Hematopoietic multipotent progenitor cell treated with erythropoietin and hydrocortisone succinate and interleukin-3 and kit ligand, for 15 days (in vitro differentiated cells): ENCODE results near the gene TELO2.
A peak's percentile ranks its signal among the peaks of the same experiment; 100 is the strongest.
"Not testable (repeated sequence)": the region's sequence is repeated elsewhere in the genome, so short reads cannot be mapped to it uniquely, and the experiment has no call there.

Experiments used
- DNase-seq: peaks from one replicate; pipeline ENCODE4 v3.0.0-alpha.2; 2015; ENCODE audit warnings: low spot score

TELO2 gene

DNA sequence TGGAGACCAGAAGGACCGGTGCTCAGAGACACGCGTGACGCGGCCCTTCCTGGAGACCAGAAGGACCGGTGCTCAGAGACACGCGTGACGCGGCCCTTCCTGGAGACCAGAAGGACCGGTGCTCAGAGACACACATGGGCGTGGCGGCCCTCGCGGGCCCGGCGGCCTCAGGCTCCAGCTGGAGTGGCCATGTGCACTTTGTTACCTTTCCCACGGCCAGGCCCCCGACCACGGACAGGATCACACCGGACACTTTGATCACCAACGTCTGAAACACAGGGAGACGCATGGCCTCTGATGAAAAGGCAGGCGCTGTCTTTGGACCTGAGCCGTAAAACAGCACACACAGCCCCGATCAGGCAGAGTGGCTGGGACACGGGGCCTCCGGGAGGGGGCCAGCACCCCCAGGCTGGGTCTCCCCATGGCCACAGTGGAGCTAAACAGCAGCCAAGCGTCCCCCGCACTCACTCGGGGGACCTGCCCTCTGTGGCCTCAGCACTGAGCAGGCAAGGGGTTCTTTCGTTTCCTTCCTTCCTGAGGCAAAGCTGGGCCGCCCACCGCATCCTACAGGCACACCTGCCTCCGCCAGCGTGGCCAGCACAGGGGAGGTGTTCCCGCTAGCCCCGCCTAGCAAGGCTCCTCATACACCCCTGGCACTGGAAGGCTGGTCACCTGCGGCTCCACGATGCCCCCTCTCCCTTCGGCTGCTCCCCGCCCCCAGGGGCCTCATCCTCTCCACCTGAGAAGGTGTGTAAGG is 35.5 kb upstream of the TELO2 start:
- DNase-seq: no peak

DNA sequence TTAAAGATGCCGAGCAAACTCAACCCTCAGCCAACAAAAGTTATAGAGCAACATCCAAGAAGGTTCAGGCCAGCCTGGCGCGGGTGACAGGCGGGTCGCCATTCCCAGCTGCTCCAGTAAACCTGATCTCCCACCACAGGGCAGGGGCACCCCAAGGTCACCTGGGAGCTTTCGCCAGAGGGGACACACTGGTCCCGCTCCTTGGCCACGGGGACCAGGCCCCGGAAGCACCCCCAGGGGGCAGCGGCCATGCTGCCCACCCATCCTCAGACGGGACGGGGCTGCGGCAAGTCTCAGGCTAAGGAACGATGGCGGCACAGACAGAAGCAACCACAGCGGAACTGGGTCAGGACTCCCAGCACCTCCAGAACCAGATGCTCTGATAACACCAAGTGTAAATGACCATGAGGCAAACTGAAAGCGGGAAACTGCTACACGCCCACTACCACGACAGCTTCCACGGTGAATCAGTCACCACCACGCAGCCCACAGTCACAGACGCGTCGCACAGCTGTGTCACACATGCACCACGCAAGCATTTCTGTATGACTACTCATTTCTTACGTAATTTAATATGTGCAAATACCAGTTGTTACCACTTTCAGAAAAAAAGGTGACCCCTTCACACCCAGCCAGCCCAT is 34.7 kb upstream of the TELO2 start:
- DNase-seq: no peak

DNA sequence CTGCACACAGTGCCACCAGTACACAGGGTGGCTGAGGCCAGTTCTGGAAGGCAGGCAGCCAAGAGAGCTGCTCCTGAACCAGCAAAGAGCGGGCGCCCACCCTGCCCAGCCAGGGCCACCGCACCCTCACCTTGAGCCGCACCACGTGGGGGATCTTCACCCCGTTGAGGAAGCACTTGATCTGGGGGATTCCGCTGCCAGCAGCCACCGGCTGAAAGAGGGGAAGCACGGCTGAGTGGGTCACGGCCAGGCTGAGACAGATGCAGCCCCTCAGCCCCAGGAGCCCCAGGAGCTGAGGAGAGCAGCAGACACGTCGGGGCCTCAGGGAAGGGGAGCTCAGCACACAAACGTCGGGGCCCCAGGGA is 34.2 kb upstream of the TELO2 start:
- no peak for DNase-seq

DNA sequence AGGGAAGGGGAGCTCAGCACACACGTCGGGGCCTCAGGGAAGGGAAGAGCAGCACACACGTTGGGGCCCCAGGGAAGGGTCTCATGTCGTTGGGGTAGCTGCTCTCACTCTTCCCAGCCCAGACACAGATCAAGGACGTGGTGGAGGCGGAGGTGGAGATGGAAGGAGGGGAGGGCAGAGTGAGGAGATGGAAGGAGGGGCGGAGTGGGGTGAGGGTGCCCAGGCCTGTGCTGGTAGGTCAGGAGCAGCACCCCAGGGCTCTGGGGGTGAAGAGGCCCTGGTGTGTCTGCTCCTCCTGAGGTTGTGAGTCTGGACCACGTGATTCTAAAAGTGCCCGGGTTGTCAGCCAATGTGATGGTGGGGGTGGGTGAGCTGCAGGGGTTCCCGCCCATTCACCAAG is 33.2 kb upstream of the TELO2 start:
- no peak for DNase-seq

DNA sequence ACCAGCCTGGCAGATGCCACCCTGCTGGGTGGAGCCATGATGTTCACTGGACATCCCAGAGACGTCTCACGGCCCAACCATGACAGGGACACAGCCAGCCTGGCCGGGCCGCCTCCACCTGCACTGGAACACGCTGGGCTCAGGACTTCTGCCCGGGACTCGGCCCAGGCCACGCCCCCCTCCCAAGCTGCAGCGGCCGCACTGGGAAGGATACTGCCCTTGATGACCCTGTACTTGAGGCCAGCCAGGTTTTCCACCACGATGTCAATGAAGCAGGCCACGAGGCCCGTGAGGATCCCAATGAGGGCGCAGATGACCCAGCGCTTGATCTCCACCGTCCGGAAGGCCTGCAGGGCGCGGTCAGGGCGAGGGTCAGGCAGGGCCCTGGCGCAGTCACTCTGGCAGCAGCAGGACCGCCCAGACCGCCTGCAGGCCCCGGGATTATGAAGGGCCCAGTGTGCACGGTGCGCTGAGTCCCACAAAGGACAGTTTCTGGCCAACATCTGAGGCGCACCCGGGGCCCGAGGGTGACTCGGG is 32.5 kb upstream of the TELO2 start:
- DNase-seq: no peak

DNA sequence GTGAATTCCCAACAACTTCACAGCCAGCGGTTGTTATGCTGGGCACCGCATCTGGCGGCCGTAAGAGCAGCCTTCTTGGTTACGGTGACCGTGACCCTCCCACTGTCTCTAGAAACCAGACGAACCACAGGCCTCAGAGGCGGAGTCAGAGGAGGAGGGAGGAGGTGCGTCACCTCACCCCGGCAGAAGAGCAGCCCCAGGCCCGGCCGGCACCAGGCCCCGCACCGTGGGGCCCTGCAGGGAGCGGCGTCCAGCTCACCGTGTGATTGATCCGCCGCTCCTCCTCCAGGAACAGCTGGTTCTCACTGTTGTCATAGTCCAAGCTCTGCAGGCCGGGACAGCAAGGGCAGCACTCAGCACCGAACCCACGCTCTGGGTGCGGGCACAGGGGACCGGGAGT is 32.0 kb upstream of the TELO2 start:
- DNase-seq: no peak

- no peak for DNase-seq
These were observed 28.8 kb upstream of the TELO2 start for GRCh38 chr16:1464196-1464893.

DNA sequence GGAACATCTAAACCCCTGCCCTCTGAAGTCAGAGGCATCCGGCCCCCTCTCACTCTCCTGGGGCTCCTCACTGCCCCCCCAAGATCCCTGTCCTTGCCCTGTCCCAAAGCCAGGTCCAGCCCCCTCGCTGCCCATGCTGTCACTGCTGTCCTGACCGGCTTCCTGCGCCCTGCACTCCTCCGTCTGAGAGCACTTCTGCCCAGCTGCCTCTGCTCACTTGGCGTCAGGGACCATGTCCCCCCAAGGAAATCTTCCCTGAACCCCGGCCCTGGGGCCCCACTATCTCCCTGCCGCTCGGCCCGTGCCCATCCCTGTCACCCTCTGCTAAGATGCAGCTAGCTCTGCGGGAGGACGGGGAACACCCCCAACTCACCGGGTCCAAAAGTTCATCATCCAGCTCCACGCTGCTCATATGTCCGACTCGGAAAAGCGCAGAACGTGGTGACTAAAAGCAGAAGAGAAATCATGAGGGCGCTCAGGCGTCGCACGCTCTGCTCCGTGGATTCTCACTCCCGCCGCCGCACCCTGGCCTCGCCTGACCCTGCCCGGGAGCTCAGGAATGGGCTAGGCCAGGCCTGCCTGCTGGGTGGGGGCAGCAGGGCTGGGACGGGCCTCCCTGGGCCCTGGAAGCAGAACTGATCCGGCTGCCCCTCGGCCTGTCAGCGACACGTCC is 28.1 kb upstream of the TELO2 start:
- DNase-seq: no peak

DNA sequence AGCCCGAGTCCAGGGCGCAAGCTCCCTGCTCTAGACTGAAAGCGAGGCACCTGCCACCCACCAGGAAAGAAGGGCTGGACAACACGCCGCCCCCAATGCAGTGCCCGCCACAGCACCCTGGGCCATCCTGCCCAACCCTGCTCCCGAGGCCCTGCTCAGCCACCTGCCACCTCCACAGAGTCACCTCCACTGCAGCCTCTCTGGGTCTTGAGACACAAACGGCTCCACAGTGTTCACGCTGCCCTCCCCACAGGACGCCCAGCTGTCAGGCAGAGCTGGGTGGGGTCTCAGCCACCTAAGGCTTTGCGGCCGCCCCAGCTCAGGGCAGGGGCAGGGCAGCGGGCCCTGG is 27.6 kb upstream of the TELO2 start:
- DNase-seq: no peak

GRCh38 chr16:1466054-1466453 is 27.1 kb upstream of the TELO2 start:
- no peak for DNase-seq

GRCh38 chr16:1466968-1467521 is 26.1 kb upstream of the TELO2 start:
- no peak for DNase-seq

DNA sequence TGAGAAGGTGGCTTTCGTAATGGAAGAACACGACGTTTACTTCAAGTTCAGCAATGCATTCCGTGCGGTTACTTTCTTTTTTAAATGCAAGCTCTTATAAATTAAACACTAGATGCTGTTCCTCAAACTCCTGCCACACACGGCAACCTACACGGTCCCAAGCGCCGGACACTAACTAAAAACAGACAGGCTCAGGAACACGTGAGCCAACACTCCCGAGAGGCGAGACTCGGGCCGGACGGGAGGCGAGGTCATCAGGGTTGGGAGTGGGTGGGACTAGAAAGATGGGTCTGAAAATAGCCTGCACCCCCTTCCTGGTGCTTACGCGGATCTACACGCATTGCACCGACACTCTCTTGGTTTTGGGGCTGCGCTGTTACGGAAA is 24.7 kb upstream of the TELO2 start:
- DNase-seq: no peak

GRCh38 chr16:1469141-1469540 is 24.0 kb upstream of the TELO2 start:
- not testable (repeated sequence) for DNase-seq

- DNase-seq: no peak
These were observed 23.4 kb upstream of the TELO2 start for GRCh38 chr16:1469693-1470201.

DNA sequence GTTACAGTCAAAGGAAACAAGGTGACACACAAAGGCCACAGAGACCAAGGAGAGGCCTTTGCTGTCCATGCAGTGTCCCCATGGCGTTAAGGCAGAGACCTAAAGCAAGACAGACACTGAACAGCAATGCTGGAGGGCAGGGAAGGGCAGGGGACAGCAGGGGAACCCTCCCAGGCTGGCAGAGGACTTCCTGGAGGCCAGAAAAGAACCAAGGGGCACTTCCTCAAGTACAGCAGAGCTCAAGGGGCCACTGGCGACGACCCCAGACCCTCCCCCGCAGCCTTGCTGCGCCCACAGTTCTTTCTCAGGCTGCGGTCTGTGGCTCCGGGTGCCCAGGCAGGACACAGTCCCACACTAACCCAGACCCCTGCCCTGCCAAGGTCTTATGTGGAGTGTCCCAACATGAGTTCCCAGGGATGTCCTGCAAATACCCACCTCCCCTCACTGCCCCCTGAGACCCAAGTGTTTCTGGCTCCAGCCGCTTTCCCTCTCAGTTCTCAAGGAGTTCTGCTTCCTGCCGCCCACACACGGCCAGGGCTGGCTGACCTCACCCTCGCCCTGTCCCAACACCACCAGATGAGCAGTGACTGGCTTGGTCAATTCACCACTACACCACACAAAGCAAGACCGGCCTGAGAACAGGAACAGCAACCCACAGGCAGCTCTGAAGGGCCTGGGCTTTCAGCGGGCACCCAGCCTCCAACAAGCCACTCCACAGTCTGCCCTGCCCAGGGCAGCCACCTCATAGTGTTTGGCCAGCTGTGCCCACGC is 22.5 kb upstream of the TELO2 start:
- DNase-seq: no peak

DNA sequence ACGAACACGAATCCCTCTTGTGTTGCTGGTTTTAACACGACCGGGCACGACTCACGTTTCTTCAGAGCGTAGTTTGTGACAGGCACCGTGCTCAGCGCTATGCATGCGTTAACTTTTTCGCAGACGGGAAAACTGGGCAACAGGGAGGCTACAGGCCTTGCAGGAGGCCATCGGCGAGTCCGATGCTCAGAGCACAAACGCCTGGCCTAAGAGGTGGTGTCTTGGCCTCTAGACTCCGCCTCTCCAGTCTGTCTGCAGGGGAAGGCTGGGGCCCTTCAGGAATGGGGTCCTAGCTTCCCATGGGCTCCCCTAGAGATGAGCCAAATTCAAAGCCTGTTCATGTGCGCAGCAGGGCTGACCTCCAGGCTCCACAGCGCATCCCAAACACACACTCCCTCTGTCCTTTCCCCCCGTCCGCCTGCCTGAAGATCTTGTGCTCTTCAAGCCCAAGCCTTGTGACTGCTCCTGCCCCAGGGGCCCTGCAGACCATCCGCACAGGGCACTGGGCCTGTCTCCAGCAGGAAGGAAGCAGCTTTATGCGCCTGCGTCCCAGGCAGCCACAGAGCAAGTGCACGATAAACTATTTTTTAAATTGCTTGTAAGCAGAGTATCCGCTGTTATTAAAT is 21.5 kb upstream of the TELO2 start:
- no peak for DNase-seq

DNA sequence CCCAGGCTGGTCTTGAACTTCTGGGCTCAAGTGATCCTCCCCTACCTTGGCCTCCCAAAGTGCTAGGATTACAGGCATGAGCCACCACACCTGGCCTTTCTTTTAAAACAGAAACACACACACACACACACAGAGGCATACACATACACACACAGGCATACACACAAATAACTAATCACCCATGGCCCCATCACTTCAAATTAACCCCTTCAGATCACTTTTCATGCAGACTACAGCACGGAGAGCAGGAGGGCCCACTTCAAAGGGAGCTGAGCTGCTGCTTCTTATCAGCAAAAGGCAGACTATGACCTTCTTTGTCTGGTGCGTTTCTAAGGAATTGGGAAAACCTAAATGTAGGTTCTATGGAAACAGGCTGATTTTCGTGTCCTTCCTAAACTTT is 20.2 kb upstream of the TELO2 start:
- peak; percentile 9 for DNase-seq

DNA sequence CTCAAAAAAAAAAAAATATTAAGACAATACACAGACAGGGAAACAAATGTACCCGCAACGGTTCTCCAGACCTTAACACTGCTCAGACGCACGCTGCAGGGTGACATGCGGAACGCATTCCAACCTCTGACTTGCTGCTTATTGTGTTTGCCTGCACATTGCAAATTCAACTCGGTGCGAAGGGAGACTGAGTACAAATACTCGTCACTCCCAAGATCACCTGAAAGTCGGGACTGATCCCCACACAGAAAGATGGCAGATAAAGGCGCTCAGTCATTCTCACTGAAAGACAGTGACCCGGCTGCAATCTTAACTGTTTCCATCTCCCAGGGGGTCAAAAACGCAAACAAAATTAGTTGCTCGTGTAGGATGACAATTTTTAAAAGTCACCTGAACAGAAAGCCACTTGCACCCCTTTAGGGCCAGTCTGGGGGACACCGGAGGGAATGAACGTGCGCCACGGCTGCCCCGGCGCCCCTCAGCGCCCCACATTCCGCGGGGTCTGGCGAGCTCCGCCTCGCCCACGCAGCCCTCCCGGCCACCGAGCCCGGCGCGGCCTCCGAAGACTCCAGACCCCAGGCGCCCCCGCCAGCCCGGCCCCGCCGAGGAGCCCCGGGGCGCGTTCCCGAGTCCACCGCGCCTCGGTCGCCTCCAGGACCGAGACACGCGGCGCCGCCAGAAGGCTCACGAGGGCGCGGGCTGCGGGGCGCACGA is 18.9 kb upstream of the TELO2 start:
- peak; percentile 13 for DNase-seq

DNA sequence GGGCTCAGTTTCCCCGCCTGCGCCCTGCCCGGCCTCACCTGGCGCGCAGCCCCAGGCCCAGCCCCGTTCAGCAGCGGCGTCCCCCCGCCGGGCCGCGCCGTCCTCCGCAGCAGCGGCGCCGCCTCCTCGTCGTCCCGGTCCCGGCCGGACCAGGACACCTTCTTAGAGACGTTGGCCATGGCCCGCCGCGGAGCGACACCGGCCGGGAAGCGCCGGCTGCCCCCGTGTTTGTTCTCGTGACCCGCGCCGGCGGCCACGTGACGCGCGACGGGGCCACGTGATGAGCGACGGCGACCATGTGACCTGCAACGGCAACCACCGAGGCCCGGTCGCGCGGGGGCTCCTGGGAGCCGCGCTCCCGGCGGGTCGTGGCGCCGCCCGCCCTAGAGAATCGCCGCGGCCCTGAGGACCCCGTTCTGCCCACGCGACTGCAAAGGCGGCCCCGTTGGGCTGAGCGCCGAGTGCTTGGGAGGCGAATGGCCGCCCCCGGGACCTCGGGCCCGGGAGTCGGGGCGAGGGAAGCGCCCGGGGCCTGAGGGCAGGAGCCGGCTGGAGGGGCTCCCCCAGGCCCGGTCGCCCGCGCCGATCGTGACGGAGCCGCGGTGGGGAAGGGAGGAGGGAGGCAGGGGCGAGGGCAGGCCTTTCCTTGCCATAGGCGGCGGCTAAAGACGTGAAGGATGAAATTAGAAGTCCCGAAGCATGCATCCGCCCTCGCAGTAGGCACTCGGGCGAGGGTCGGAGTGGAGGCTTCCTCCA is 18.2 kb upstream of the TELO2 start, which contains the start of gene CLCN7:
TSS of gene CLCN7 (minus strand) at position 233 of the 756 bp plus-strand sequence. CDS start at position 179, 54 bp downstream.
- peak; percentile 83 for DNase-seq
